K562 (cell line): ENCODE data around the gene ASIC3.

Source experiments
- E4F1 ChIP-seq: fragments of 250-450 bp; sonication (Bioruptor Pico); IDR thresholded peaks from 2 replicates; pipeline ENCODE4 v1.5.0; 2021; ENCODE audit warnings: mild to moderate bottlenecking, borderline replicate concordance
- FOXP1 ChIP-seq: sonication (generic); formaldehyde crosslinking; IDR thresholded peaks from 2 replicates; pipeline ENCODE4 v1.8.0; 2022; ENCODE audit warnings: mild to moderate bottlenecking, missing genetic modification reagents
- NRF1 ChIP-seq, 2 experiments: fragments of 450-650 bp; IDR thresholded peaks in 1 of 2; conservative IDR thresholded peaks in 1 of 2; 2 replicates each; pipeline ENCODE4 v1.6.1; 2014; ENCODE audit warnings: mild to moderate bottlenecking in 2 of 2
- POLR2A ChIP-seq: fragments of 450-650 bp; conservative IDR thresholded peaks from 2 replicates; pipeline ENCODE4 v1.6.1; 2016
- REST ChIP-seq, 2 experiments: fragments of 450-650 bp; formaldehyde crosslinking in 1 of 2; IDR thresholded peaks; 2 replicates each; pipeline versions ENCODE4 v1.4.0 to v1.6.1; 2014 to 2020; ENCODE audit warnings: mild to moderate bottlenecking in 2 of 2, borderline replicate concordance in 1 of 2, low read depth in 1 of 2
- TAF1 ChIP-seq: IDR thresholded peaks from 2 replicates; pipeline ENCODE4 v1.6.1; 2011; ENCODE audit warnings: mild to moderate bottlenecking, low read length, moderate library complexity; ENCODE audit not compliant: insufficient read depth, control insufficient read depth, severe bottlenecking; ENCODE audit errors: extremely low read depth
- USF2 ChIP-seq: sonication (generic); formaldehyde crosslinking; IDR thresholded peaks from 2 replicates; pipeline ENCODE4 v1.5.0; 2020; ENCODE audit warnings: missing genetic modification reagents
- ZBED1 ChIP-seq: IDR thresholded peaks from 2 replicates; pipeline ENCODE4 v1.6.1; 2014
- ZBTB17 ChIP-seq: fragments of 450-650 bp; formaldehyde crosslinking; IDR thresholded peaks from 2 replicates; pipeline ENCODE4 v1.4.0; 2020; ENCODE audit warnings: mild to moderate bottlenecking

GRCh38 chr7:151075978-151076426 is 27.7 kb downstream of the ASIC3 start:
- no peak for TF ChIP-seq ZBTB17 (CRISPR knock-in tag)
- TF ChIP-seq POLR2A, result peak; percentile 70; the same call in 1 of the 2 replicates
- no peak for TF ChIP-seq NRF1 (conservative IDR thresholded peaks at IDR 0.05 in 1 of 2, IDR thresholded peaks at IDR 0.05 in 1 of 2)
- TF ChIP-seq REST (IDR thresholded peaks at IDR 0.05; ENCODE audit: borderline replicate concordance), result no peak
- TF ChIP-seq REST (CRISPR knock-in tag; IDR thresholded peaks at IDR 0.05; ENCODE audit: low read depth), result no peak
- no peak for TF ChIP-seq ZBED1
- TF ChIP-seq TAF1, result no peak
- no peak for TF ChIP-seq E4F1 (CRISPR knock-in tag)
- TF ChIP-seq FOXP1 (CRISPR knock-in tag), result no peak
- TF ChIP-seq USF2 (CRISPR knock-in tag), result no peak
